Ishikawa (cell line): ENCODE data around the gene SOBP.

Source experiments
- TAF1 ChIP-seq: IDR thresholded peaks from 2 replicates; pipeline ENCODE4 v1.6.1; 2012; ENCODE audit warnings: low read depth, mild to moderate bottlenecking
- TEAD4 ChIP-seq: IDR thresholded peaks from 2 replicates; pipeline ENCODE4 v1.6.1; 2012

- no peak for TF ChIP-seq TAF1
- no peak for TF ChIP-seq TEAD4
These were observed 111.5 kb downstream of the SOBP start for GRCh38 chr6:107601406-107601805.
